ENCODE data around the gene TMEM243.

TMEM243 gene

DNA sequence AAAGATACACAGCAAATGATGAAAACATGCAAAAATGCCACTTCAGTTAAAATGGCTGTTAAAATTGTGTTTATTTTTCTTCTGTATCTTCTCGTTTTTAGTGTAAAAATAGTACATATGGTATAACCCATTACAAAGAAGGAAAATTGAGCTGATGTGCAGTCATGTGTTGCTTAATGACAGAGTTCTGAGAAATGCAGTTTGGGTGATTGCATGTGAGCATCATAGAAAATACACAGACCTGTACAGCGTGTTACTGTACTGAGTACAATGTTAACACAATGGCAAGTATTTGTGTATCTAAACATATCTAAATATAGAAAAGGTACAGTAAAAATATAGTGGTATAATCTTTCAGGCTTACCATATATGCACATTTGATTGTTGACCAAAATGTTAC, 60.0 kb downstream of the TMEM243 start:
- no peaks in the 10 kb centered on the region for H3K27me3 ChIP-seq (replicated peaks)
- H3K4me3 ChIP-seq (ENCODE audit: low read depth, low read length) = no peak overlapping the region
- DNase-seq = no peak
- in situ Hi-C loops (cut with HindIII; ENCODE audit: low pct_ligation_motif_present, low sequenced_read_pairs) = no loop called here
- H3K36me3 ChIP-seq (replicated peaks) = peaks cover 10% of the 10 kb centered on the region
- TF ChIP-seq, protein P1, sequence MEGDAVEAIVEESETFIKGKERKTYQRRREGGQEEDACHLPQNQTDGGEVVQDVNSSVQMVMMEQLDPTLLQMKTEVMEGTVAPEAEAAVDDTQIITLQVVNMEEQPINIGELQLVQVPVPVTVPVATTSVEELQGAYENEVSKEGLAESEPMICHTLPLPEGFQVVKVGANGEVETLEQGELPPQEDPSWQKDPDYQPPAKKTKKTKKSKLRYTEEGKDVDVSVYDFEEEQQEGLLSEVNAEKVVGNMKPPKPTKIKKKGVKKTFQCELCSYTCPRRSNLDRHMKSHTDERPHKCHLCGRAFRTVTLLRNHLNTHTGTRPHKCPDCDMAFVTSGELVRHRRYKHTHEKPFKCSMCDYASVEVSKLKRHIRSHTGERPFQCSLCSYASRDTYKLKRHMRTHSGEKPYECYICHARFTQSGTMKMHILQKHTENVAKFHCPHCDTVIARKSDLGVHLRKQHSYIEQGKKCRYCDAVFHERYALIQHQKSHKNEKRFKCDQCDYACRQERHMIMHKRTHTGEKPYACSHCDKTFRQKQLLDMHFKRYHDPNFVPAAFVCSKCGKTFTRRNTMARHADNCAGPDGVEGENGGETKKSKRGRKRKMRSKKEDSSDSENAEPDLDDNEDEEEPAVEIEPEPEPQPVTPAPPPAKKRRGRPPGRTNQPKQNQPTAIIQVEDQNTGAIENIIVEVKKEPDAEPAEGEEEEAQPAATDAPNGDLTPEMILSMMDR (IDR thresholded peaks at IDR 0.05; ENCODE audit: low read depth, low read length, missing control alignments) = no peak
- H3K27ac ChIP-seq = no peak overlapping the region

DNA sequence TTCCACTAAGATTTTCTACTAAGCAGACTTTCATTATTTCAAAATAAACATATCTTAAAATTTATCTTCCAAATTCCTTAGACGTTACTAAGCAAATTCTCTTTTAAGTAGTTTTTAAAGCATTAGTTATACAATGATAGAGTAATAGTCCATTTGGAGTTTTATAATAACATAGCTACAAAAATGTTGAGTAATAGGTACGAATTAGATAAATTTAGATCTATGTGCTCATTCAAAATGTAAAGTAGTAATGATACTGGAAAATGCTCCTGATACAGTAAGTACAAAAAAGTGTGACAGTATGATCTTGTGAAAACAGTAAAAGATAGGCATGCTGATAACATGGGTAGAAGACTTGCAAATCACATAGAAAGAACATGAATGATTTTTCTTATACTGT, 62.8 kb downstream of the TMEM243 start:
- Histone ChIP-seq H3K27ac (no peak overlapping the region), H3K27me3 (replicated peaks) (no peaks in the 10 kb centered on the region), H3K4me3 (ENCODE audit: low read depth, low read length) (no peak overlapping the region), H3K36me3 (replicated peaks) (no peaks in the 10 kb centered on the region)
- in situ Hi-C loops (cut with HindIII; ENCODE audit: low pct_ligation_motif_present, low sequenced_read_pairs) = no loop called here
- TF ChIP-seq, protein P1 (IDR thresholded peaks at IDR 0.05; ENCODE audit: low read depth, low read length, missing control alignments) = no peak
- no peak for DNase-seq

DNA sequence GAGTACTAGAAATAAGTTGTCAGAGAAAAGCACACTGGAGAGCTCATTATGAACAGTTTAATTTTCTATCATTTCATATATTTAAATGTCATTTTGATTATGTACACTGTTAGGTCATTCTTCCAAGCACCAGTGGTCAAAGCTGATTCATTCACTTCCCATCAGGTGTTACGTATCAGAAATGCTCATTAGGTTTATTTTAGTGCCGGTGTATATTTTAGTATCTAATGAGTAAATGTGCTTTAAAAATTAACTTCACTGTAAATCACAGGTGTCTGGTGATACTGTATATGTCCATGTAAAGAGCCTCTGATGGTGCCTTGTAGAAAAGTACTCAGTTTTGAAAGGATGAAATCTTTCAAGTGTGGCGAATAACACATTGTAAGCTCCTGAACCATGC, 63.7 kb downstream of the TMEM243 start:
- H3K27me3 ChIP-seq (replicated peaks) = no peaks in the 10 kb centered on the region
- TF ChIP-seq, protein P1 (IDR thresholded peaks at IDR 0.05; ENCODE audit: low read depth, low read length, missing control alignments) = no peak
- H3K27ac ChIP-seq = peak overlapping the region; percentile 6
- DNase-seq = no peak
- in situ Hi-C loops (cut with HindIII; ENCODE audit: low pct_ligation_motif_present, low sequenced_read_pairs) = no loop called here
- H3K4me3 ChIP-seq (ENCODE audit: low read depth, low read length) = no peak overlapping the region
- H3K36me3 ChIP-seq (replicated peaks) = no peaks in the 10 kb centered on the region

DNA sequence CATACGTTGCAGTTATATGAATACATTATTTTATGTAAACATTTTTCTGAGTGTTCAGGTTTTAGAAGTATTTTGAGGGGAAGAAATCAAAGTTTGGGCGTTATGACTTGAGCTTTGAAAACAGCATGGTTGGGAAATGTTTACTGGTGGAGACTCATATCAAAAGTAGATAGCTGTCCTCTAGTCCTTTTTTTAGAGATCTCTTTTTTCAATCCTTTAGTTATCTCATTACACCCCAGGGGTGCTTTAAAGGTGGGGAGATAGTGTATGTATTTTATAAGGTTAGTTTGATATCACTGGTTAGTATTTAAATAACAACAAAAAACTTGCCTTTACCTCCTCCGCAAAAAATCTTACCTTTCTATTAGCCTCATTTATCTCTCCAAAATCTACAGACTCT, 65.0 kb downstream of the TMEM243 start:
- in situ Hi-C loops (cut with HindIII; ENCODE audit: low pct_ligation_motif_present, low sequenced_read_pairs) = no loop called here
- Histone ChIP-seq H3K27ac (no peak overlapping the region), H3K36me3 (replicated peaks) (no peaks in the 10 kb centered on the region), H3K4me3 (ENCODE audit: low read depth, low read length) (peak overlapping the region; percentile 83), H3K27me3 (replicated peaks) (no peaks in the 10 kb centered on the region)
- no peak for DNase-seq
- TF ChIP-seq, protein P1 (IDR thresholded peaks at IDR 0.05; ENCODE audit: low read depth, low read length, missing control alignments) = no peak

DNA sequence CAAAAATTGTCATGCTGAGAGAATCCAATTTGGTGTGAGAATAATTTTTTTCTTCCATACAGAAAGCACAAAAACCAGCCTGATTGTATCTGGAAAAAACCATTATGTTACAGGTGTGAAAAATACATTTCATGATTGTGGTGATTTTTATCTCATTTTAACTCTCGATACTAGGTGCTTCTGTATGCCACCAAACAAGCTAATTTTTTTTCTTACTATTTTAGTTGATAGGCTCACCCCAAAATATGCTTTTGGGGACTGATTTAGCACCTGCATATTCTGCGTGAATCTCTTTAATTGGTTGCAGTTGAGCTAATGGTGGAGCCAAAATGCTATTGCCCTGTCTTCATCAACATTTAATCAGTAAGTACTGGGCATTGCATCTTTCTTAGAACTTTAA, 65.4 kb downstream of the TMEM243 start:
- peak overlapping the region; percentile 83 for H3K4me3 ChIP-seq (ENCODE audit: low read depth, low read length)
- H3K36me3 ChIP-seq (replicated peaks) = no peaks in the 10 kb centered on the region
- in situ Hi-C loops (cut with HindIII; ENCODE audit: low pct_ligation_motif_present, low sequenced_read_pairs) = no loop called here

More for the DNA sequence above, 65.4 kb downstream of the TMEM243 start:
- Histone ChIP-seq H3K27ac (peak overlapping the region; percentile 88), H3K27me3 (replicated peaks) (no peaks in the 10 kb centered on the region)
- DNase-seq = no peak
- TF ChIP-seq, protein P1 (IDR thresholded peaks at IDR 0.05; ENCODE audit: low read depth, low read length, missing control alignments) = no peak

All from brain microvascular endothelial cell (primary cell).